ENCODE results near the gene FOXK1. TPM values are rescaled to one million over a fixed set of nuclear protein-coding genes. Genes with fewer than 3 reads are reported as not detected.

FOXK1 gene
- total RNA-seq, 1 experiment from 2014 or later: 19.8 TPM

GRCh38 chr7:4815609-4816418 is 133.7 kb downstream of the FOXK1 start:
- in situ Hi-C loops (cut with HindIII; ENCODE audit: low pct_unique_long_range_greater_than_20kb, low sequenced_read_pairs): no loop called here
- DNase-seq (ENCODE audit: low read depth): no peak

DNA sequence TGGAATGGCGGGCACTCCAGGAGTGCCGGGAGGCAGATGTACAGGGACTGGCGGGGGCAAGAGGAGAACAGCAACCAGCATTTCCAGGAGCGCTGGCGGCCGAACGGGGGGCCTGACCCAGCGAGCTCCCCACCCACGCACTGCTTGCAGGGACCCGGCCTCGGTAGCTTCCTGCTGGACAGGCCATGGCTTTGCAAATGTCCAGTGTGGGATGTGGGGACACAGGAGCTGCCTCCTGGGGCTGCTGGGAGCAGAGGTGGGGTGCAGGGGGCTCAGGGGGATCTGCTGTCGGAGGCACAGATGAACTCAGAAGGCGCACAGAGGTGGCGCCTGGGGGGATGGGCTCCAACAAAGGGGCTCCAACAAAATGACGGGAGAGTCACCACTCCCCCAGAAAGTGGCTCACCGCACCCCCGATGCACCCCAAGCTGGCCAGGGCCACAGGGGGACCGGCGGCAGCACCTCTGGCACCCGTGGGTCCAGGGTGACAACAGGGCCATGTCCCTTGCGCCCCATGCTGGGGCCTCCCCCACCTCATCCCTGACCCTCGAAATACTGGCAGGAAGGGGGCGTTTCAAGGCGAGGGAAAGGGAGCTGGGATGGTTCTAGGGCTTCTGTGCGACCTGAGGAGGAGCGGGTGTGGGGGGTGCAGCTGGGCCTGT is 134.5 kb downstream of the FOXK1 start:
- DNase-seq (ENCODE audit: low read depth): no peak
- in situ Hi-C loops (cut with HindIII; ENCODE audit: low pct_unique_long_range_greater_than_20kb, low sequenced_read_pairs): no loop called here

DNA sequence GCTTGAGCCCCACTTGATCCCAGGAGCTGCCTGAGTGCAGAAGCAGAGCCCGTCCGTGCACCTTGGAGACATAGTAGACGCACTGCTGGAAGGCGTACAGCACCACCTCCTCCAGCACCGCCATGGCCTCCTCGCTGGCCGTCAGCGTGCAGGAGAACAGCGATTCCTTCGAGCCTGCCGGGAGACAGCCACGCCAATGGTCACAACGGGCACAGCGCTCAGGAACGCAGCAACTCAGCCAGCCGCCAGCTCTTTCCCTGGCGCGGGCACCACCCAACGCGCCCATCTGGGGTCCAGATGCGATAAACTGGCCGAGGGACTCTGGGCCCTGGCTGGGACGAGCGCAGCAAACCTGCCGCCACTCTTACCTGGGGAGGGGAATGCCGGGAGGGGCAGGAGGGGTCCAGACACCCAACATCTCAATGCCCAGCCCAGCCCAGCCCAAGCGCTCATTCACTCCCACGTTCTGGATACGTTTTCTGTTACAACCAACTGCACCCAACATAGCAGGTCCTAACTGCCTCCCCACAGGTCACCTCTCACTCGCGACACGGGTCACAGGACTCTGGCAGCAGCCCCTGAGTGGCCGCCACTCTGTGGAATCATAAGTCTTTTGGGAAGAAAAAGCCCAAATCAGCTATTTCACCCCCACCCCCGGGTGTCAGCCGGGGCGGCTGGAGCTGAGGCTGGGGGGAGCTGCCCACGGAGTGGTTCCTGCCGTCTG is 135.2 kb downstream of the FOXK1 start:
- in situ Hi-C loops (cut with HindIII; ENCODE audit: low pct_unique_long_range_greater_than_20kb, low sequenced_read_pairs): no loop called here
- DNase-seq (ENCODE audit: low read depth): no peak

GRCh38 chr7:4818000-4818794 is 136.1 kb downstream of the FOXK1 start:
- in situ Hi-C loops (cut with HindIII; ENCODE audit: low pct_unique_long_range_greater_than_20kb, low sequenced_read_pairs): no loop called here
- DNase-seq (ENCODE audit: low read depth): no peak

GRCh38 chr7:4819560-4820404 is 137.7 kb downstream of the FOXK1 start:
- no peak for DNase-seq (ENCODE audit: low read depth)
- in situ Hi-C loops (cut with HindIII; ENCODE audit: low pct_unique_long_range_greater_than_20kb, low sequenced_read_pairs): no loop called here

- in situ Hi-C loops (cut with HindIII; ENCODE audit: low pct_unique_long_range_greater_than_20kb, low sequenced_read_pairs): no loop called here
- no peak for DNase-seq (ENCODE audit: low read depth)
These were observed 138.4 kb downstream of the FOXK1 start for GRCh38 chr7:4820405-4820966.

Other genes with a start within 250 kb of the FOXK1 start
- 20.2 and 29.8 TPM in 2 replicates for gene AP5Z1, start 93.3 kb downstream of the FOXK1 start, total RNA-seq (2014; rRNA removed; shearing (Covaris generic); ENCODE audit: low replicate concordance)
- not detected in 2 replicates for gene PAPOLB, start 179.7 kb downstream of the FOXK1 start, total RNA-seq (2014; rRNA removed; shearing (Covaris generic); ENCODE audit: low replicate concordance)
- 2.2 TPM in 1 of 2 replicates, not detected in the other for gene RADIL, start 201.4 kb downstream of the FOXK1 start, total RNA-seq (2014; rRNA removed; shearing (Covaris generic); ENCODE audit: low replicate concordance)